ENCODE data around the gene JARID2. TPM values are rescaled to one million over a fixed set of nuclear protein-coding genes. Genes with fewer than 3 reads are reported as not detected.
"Not testable (repeated sequence)": the region's sequence is repeated elsewhere in the genome, so short reads cannot be mapped to it uniquely, and the experiment has no call there.

The JARID2 gene
- total and polyA plus RNA-seq, 10 of the 15 experiments (the other 5 are each of a cell fraction or from before 2014, with no cell fraction given), result 4.2 to 21.6 (median 11.7) TPM

- peaks cover 78% of the 10 kb centered on the region for H3K79me2 ChIP-seq (ENCODE audit: control insufficient read depth, insufficient read depth, low read length)
- CTCF ChIA-PET, result interaction anchor here (0.6 to 3.3 kb wide), 4 partner anchors 12 to 195 kb away, joined by 3 to 15 read pairs (median 6); no protein-coding TSS in a partner anchor
- H4K20me1 ChIP-seq (ENCODE audit: control insufficient read depth, insufficient read depth), result not testable (repeated sequence)
Measured at GRCh38 chr6:15289456-15289855, 43.6 kb downstream of the JARID2 start.

GRCh38 chr6:15290067-15290680, 44.3 kb downstream of the JARID2 start:
- Histone ChIP-seq H3K79me2 (ENCODE audit: control insufficient read depth, insufficient read depth, low read length) (peaks cover 79% of the 10 kb centered on the region), H3K9ac (ENCODE audit: control insufficient read depth, insufficient read depth, low read length) (no peak overlapping the region), H3K9me3 (replicated peaks; ENCODE audit: control insufficient read depth, insufficient read depth, low read length) (no peaks in the 10 kb centered on the region; the same call in 2 of the 3 replicates), H3K27ac (ENCODE audit: control insufficient read depth, insufficient read depth) (no peak overlapping the region), H3K4me3 (no peak overlapping the region), H3K4me1 (ENCODE audit: control insufficient read depth, insufficient read depth, low read length) (peaks cover 32% of the 10 kb centered on the region), H4K20me1 (ENCODE audit: control insufficient read depth, insufficient read depth) (no peaks in the 10 kb centered on the region), H3K36me3 (ENCODE audit: control insufficient read depth in 2 of 2, insufficient read depth in 2 of 2, low read length in 1 of 2) (peaks cover 1 to 3% of the 10 kb centered on the region in 2 experiments; a peak in 2 of 4 replicates), H3K27me3 (replicated peaks in 1 of 2; ENCODE audit: control insufficient read depth in 2 of 2, insufficient read depth in 2 of 2, low read length in 1 of 2) (no peaks in the 10 kb centered on the region), H2AFZ (ENCODE audit: control insufficient read depth, low read depth, low read length) (no peak overlapping the region), H3K4me2 (ENCODE audit: control insufficient read depth, insufficient read depth) (no peak overlapping the region)
- ATAC-seq (no peak), FAIRE-seq (no peak), DNase-seq (ENCODE audit: low read depth, low spot score) (no peak)
- RAD21 ChIA-PET (ENCODE audit: unreplicated experiment), result interaction anchor here (0.6 to 4.0 kb wide), 6 partner anchors 8 to 98 kb away, joined by 3 to 32 read pairs (median 12); no protein-coding TSS in a partner anchor
- intact Hi-C loops (cut with micrococcal nuclease; ENCODE audit: unreplicated experiment) (no loop called here), in situ Hi-C loops (cut with MboI) (no loop called here)
- CTCF ChIA-PET, result interaction anchor here (0.9 to 3.3 kb wide), 2 partner anchors 18 to 36 kb away, joined by 3 to 15 read pairs; no protein-coding TSS in a partner anchor
- BruUV-seq (replicated peaks), result TSS peak; percentile 1
- SMC1A ChIA-PET (ENCODE audit: uncharacterized antibody, unreplicated experiment), result interaction anchor here (0.6 to 4.0 kb wide), 9 partner anchors 10 to 1138 kb away, joined by 3 to 43 read pairs (median 9); no protein-coding TSS in a partner anchor
- POLR2A ChIA-PET, result interaction anchor here (1.5 to 2.4 kb wide), 2 partner anchors 14 to 30 kb away, joined by 3 to 8 read pairs; no protein-coding TSS in a partner anchor
- 96% methylated on average over 2 of the region's 2 CpGs for WGBS (ENCODE audit: insufficient coverage, insufficient replicate concordance, low lambda C conversion rate, missing lambda C conversion rate)
- TF ChIP-seq, protein P1, sequence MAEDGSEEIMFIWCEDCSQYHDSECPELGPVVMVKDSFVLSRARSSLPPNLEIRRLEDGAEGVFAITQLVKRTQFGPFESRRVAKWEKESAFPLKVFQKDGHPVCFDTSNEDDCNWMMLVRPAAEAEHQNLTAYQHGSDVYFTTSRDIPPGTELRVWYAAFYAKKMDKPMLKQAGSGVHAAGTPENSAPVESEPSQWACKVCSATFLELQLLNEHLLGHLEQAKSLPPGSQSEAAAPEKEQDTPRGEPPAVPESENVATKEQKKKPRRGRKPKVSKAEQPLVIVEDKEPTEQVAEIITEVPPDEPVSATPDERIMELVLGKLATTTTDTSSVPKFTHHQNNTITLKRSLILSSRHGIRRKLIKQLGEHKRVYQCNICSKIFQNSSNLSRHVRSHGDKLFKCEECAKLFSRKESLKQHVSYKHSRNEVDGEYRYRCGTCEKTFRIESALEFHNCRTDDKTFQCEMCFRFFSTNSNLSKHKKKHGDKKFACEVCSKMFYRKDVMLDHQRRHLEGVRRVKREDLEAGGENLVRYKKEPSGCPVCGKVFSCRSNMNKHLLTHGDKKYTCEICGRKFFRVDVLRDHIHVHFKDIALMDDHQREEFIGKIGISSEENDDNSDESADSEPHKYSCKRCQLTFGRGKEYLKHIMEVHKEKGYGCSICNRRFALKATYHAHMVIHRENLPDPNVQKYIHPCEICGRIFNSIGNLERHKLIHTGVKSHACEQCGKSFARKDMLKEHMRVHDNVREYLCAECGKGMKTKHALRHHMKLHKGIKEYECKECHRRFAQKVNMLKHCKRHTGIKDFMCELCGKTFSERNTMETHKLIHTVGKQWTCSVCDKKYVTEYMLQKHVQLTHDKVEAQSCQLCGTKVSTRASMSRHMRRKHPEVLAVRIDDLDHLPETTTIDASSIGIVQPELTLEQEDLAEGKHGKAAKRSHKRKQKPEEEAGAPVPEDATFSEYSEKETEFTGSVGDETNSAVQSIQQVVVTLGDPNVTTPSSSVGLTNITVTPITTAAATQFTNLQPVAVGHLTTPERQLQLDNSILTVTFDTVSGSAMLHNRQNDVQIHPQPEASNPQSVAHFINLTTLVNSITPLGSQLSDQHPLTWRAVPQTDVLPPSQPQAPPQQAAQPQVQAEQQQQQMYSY (CRISPR knock-in tag; IDR thresholded peaks at IDR 0.05), result no peak
- TF ChIP-seq SREBF2 (IDR thresholded peaks at IDR 0.05; ENCODE audit: low read length) (no peak), RAD21 (IDR thresholded peaks at IDR 0.05; ENCODE audit: insufficient read depth, low read depth, low read length) (no peak), HCFC1 (IDR thresholded peaks at IDR 0.05; ENCODE audit: low read length) (no peak), TBL1XR1 (IDR thresholded peaks at IDR 0.05; ENCODE audit: low read depth, low read length) (no peak), FOXM1 (IDR thresholded peaks at IDR 0.05; ENCODE audit: low read depth, low read length) (no peak), EED (IDR thresholded peaks at IDR 0.05; ENCODE audit: low read depth) (no peak), POLR2A (IDR thresholded peaks at IDR 0.05; ENCODE audit: low read depth, low read length) (no peak), IKZF1 (conservative IDR thresholded peaks at IDR 0.05) (no peak), KAT2A (conservative IDR thresholded peaks at IDR 0.05; ENCODE audit: control insufficient read depth, low read depth, low read length) (no peak)

More at GRCh38 chr6:15289456-15289855, 43.6 kb downstream of the JARID2 start:
- H3K4me2 ChIP-seq (ENCODE audit: control insufficient read depth, insufficient read depth); H3K4me3 ChIP-seq; in situ Hi-C loops (cut with MboI); H2AFZ ChIP-seq (ENCODE audit: control insufficient read depth, low read depth, low read length); FAIRE-seq; intact Hi-C loops (cut with micrococcal nuclease; ENCODE audit: unreplicated experiment); H3K27me3 ChIP-seq (replicated peaks in 1 of 2; ENCODE audit: control insufficient read depth in 2 of 2, insufficient read depth in 2 of 2, low read length in 1 of 2); BruUV-seq (replicated peaks); DNase-seq (ENCODE audit: low read depth, low spot score); H3K27ac ChIP-seq (ENCODE audit: control insufficient read depth, insufficient read depth); H3K9me3 ChIP-seq (replicated peaks; ENCODE audit: control insufficient read depth, insufficient read depth, low read length); H3K9ac ChIP-seq (ENCODE audit: control insufficient read depth, insufficient read depth, low read length); H3K36me3 ChIP-seq (ENCODE audit: control insufficient read depth in 2 of 2, insufficient read depth in 2 of 2, low read length in 1 of 2); ATAC-seq: not testable (repeated sequence)
- POLR2A ChIA-PET, result interaction anchor here (1.5 to 2.7 kb wide), 4 partner anchors 11 to 29 kb away, joined by 3 to 17 read pairs (median 10); no protein-coding TSS in a partner anchor
- RAD21 ChIA-PET (ENCODE audit: unreplicated experiment), result interaction anchor here (1.2 to 4.0 kb wide), 6 partner anchors 9 to 99 kb away, joined by 4 to 32 read pairs (median 14); no protein-coding TSS in a partner anchor
- peaks cover 32% of the 10 kb centered on the region for H3K4me1 ChIP-seq (ENCODE audit: control insufficient read depth, insufficient read depth, low read length)
- WGBS (ENCODE audit: insufficient coverage, insufficient replicate concordance, low lambda C conversion rate, missing lambda C conversion rate), result 96% methylated on average over 7 of the region's 7 CpGs
- SMC1A ChIA-PET (ENCODE audit: uncharacterized antibody, unreplicated experiment), result interaction anchor here (0.6 to 4.0 kb wide), 9 partner anchors 11 to 1137 kb away, joined by 3 to 43 read pairs (median 9); no protein-coding TSS in a partner anchor
